Tibial nerve (tissue), 4 donors: Measurements from ENCODE around the gene S100A13. TPM values are rescaled to one million over a fixed set of nuclear protein-coding genes. Genes with fewer than 3 reads are reported as not detected.
"Not testable (repeated sequence)": the region's sequence is repeated elsewhere in the genome, so short reads cannot be mapped to it uniquely, and the experiment has no call there.

Source experiments
- DNase-seq, 2 donors: peaks; one replicate each; pipeline ENCODE4 v3.0.0-alpha.2; 2019; ENCODE audit warnings: low spot score in 2 of 2
- H3K27ac ChIP-seq, 4 donors: fragments of 200-600 bp; sonication (generic) in 3 of 4; one replicate each; pipeline ENCODE4 v1.5.1; 2017 to 2019; ENCODE audit warnings: mild to moderate bottlenecking in 1 of 4
- H3K27me3 ChIP-seq, 2 donors: fragments of 200-600 bp; sonication (generic) in 1 of 2; one replicate each; pipeline versions ENCODE4 v1.5.1 to v1.6.0; 2017 to 2019
- H3K36me3 ChIP-seq, 3 donors: fragments of 200-600 bp; sonication (generic); one replicate each; pipeline ENCODE4 v1.5.1; 2018 to 2019
- H3K4me1 ChIP-seq, 4 donors: fragments of 200-600 bp; sonication (generic) in 3 of 4; one replicate each; pipeline ENCODE4 v1.5.1; 2017 to 2019
- H3K4me3 ChIP-seq, 4 donors: fragments of 200-600 bp; sonication (generic) in 3 of 4; one replicate each; pipeline ENCODE4 v1.5.1; 2017 to 2019; ENCODE audit warnings: mild to moderate bottlenecking in 1 of 4, moderate library complexity in 1 of 4
- H3K9me3 ChIP-seq, 4 donors: fragments of 200-600 bp; sonication (generic) in 3 of 4; one replicate each; pipeline ENCODE4 v1.5.1; 2017 to 2019
- CTCF ChIP-seq, 5 experiments: fragments of 200-600 bp in 3 of 5; fragments of 450-650 bp in 2 of 5; sonication (generic) in 3 of 5; IDR thresholded peaks; one replicate each; pipeline ENCODE4 v1.5.1; 2016 to 2019; ENCODE audit warnings: antibody characterized with exemption in 5 of 5, mild to moderate bottlenecking in 3 of 5, moderate library complexity in 2 of 5
- EP300 ChIP-seq, 2 donors: sonication (generic); formaldehyde crosslinking; IDR thresholded peaks; one replicate each; pipeline ENCODE4 v1.6.1; 2017; ENCODE audit warnings: antibody characterized with exemption in 2 of 2, mild to moderate bottlenecking in 1 of 2
- POLR2A ChIP-seq, 2 donors: fragments of 450-650 bp; IDR thresholded peaks; one replicate each; pipeline ENCODE4 v1.6.1; 2017; ENCODE audit warnings: antibody characterized with exemption in 2 of 2, mild to moderate bottlenecking in 2 of 2, moderate library complexity in 2 of 2
- WGBS, 2 donors: methylation state at CpG; one replicate each; pipeline ENCODE4 v1.1.5; 2018; 5-methylcytosine and 5-hydroxymethylcytosine counted together
- total RNA-seq, 4 donors: library from RNA; depleted of rRNA; stranded (reverse); fragments of >200 nt; gene quantifications; one replicate each; pipeline ENCODE4 v1.1.0, GENCODE V29; 2016

S100A13 gene
- total RNA-seq, 4 donors from 2014 or later = 74.4 to 151 (median 121) TPM

- DNase-seq = no peak
- Histone ChIP-seq H3K4me3 (no peak overlapping the region), H3K36me3 (no peaks in the 10 kb centered on the region), H3K27me3 (no peaks in the 10 kb centered on the region), H3K4me1 (peaks cover 0 to 6% (median 0%) of the 10 kb centered on the region in 4 donors), H3K27ac (no peak overlapping the region), H3K9me3 (no peaks in the 10 kb centered on the region)
- TF ChIP-seq CTCF (IDR thresholded peaks at IDR 0.05) (no peak), EP300 (IDR thresholded peaks at IDR 0.05) (no peak), POLR2A (IDR thresholded peaks at IDR 0.05) (no peak)
- 90 to 92% methylated on average over 7 of the region's 7 CpGs for WGBS, 2 donors
These were observed 27.5 kb downstream of the S100A13 start for GRCh38 chr1:153599847-153600246.

- no peak overlapping the region for H3K4me3 ChIP-seq
- 71 to 73% methylated on average over 5 to 7 of the region's 7 CpGs for WGBS, 2 donors
- no peaks in the 10 kb centered on the region for H3K36me3 ChIP-seq
- no peaks in the 10 kb centered on the region for H3K27me3 ChIP-seq
- TF ChIP-seq EP300 (IDR thresholded peaks at IDR 0.05) = peak in 1 of 2 donors; percentile 9
- no peak for TF ChIP-seq POLR2A (IDR thresholded peaks at IDR 0.05)
- no peak for TF ChIP-seq CTCF (IDR thresholded peaks at IDR 0.05)
- no peaks in the 10 kb centered on the region for H3K9me3 ChIP-seq
- peaks cover 0 to 6% (median 0%) of the 10 kb centered on the region in 4 donors for H3K4me1 ChIP-seq
- no peak for DNase-seq
- H3K27ac ChIP-seq = peak overlapping the region in 2 of 4 donors; percentile 48 to 54
These were observed 28.8 kb downstream of the S100A13 start for GRCh38 chr1:153598309-153599172.

- H3K4me1 ChIP-seq = peaks cover 0 to 17% (median 2%) of the 10 kb centered on the region in 4 donors
- TF ChIP-seq EP300 (IDR thresholded peaks at IDR 0.05) = no peak
- H3K9me3 ChIP-seq = no peaks in the 10 kb centered on the region
- H3K27ac ChIP-seq = no peak overlapping the region
- no peak for DNase-seq
- H3K27me3 ChIP-seq = no peaks in the 10 kb centered on the region
- no peaks in the 10 kb centered on the region for H3K36me3 ChIP-seq
- H3K4me3 ChIP-seq = no peak overlapping the region
- 86% methylated on average over 6 of the region's 6 CpGs for WGBS, 2 donors
These were observed 30.1 kb downstream of the S100A13 start for GRCh38 chr1:153597206-153597605.

- H3K4me1 ChIP-seq = peaks cover 0 to 11% (median 4%) of the 10 kb centered on the region in 4 donors
- 24 to 37% methylated on average over 4 of the region's 4 CpGs for WGBS, 2 donors
- no peak overlapping the region for H3K4me3 ChIP-seq
- H3K36me3 ChIP-seq = no peaks in the 10 kb centered on the region
- no peak for DNase-seq
- no peaks in the 10 kb centered on the region for H3K9me3 ChIP-seq
- H3K27me3 ChIP-seq = no peaks in the 10 kb centered on the region
- TF ChIP-seq EP300 (IDR thresholded peaks at IDR 0.05) (no peak), POLR2A (IDR thresholded peaks at IDR 0.05) (no peak), CTCF (IDR thresholded peaks at IDR 0.05) (no peak)
- peak overlapping the region in 2 of 4 donors; percentile 49 to 78 for H3K27ac ChIP-seq
These were observed 34.6 kb downstream of the S100A13 start for GRCh38 chr1:153592748-153593147.

GRCh38 chr1:153588482-153588881 lies 38.8 kb downstream of the S100A13 start:
- Histone ChIP-seq H3K27me3 (no peaks in the 10 kb centered on the region), H3K27ac (no peak overlapping the region), H3K36me3 (no peaks in the 10 kb centered on the region), H3K9me3 (no peaks in the 10 kb centered on the region), H3K4me3 (no peak overlapping the region), H3K4me1 (peaks cover 0 to 11% (median 4%) of the 10 kb centered on the region in 4 donors)
- 78 to 83% methylated on average over 2 of the region's 2 CpGs for WGBS, 2 donors
- DNase-seq = no peak
- TF ChIP-seq POLR2A (IDR thresholded peaks at IDR 0.05) (no peak), EP300 (IDR thresholded peaks at IDR 0.05) (no peak), CTCF (IDR thresholded peaks at IDR 0.05) (no peak)

- not testable (repeated sequence) for H3K4me1 ChIP-seq, H3K27ac ChIP-seq, H3K4me3 ChIP-seq, H3K9me3 ChIP-seq, DNase-seq, H3K36me3 ChIP-seq, H3K27me3 ChIP-seq
- WGBS, 2 donors = 85 to 88% methylated on average over 10 of the region's 10 CpGs
These were observed 39.3 kb downstream of the S100A13 start for GRCh38 chr1:153588033-153588432.
